ENCODE results near the gene NENF. TPM values are rescaled to one million over a fixed set of nuclear protein-coding genes. Genes with fewer than 3 reads are reported as not detected.

The NENF gene
- total RNA-seq, 1 experiment from 2014 or later, result 71.8 TPM

DNA sequence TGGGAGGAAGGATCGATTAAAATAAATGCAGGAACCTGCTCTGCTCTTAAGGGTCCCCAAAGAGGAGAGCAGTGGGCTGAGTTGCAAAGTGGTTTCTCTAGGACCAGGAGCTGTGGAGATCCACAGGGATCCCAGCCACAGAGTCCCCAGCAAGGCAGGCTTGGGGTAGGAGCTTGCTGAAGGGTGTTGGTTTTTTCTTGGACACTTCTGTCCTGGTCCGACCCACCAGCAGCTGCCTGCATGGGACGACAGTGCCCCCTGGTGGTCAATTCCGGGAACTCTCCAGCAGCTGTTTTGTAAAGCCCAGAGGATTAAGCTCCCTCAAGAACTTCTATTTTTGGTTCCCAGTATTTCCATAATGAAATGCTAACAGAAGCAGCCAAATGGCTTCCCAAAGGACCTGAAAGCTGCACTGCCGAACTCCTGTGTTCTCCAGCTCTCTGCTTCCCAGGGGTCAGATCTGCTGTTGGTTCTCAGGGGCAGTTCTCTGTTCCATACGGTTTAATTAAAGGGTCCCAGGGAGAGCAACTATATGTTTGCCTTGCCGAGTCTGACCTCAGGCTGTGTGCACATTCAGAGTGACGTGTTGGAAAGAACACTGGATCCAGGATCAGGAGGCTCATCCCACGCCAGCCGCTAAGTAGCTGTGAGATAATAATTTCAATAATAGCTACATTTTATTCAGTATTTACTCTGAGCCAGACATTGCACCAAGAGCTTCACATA, 23.2 kb downstream of the NENF start:
- H3K79me2 ChIP-seq (ENCODE audit: low read depth), result no peaks in the 10 kb centered on the region
- DNase-seq, result peak; percentile 55 to 80
- no peak overlapping the region for H3K4me3 ChIP-seq
- no peak overlapping the region for H3K4me2 ChIP-seq
- POLR2A ChIA-PET (ENCODE audit: unreplicated experiment), result interaction anchor here (0.5 to 1.0 kb wide), 3 partner anchors 127 to 385 kb away, joined by 3 to 7 read pairs (median 5); no protein-coding TSS in a partner anchor
- H3K27me3 ChIP-seq (ENCODE audit: insufficient read depth, low read depth), result no peaks in the 10 kb centered on the region
- no TSS peak for BruUV-seq (replicated peaks)
- CTCF ChIA-PET, result interaction anchor here (0.5 to 1.8 kb wide), 30 partner anchors 17 to 775 kb away, joined by 3 to 24 read pairs (median 4); partner anchors contain the start of genes DTL and INTS7
- no peaks in the 10 kb centered on the region for H3K9me2 ChIP-seq (ENCODE audit: insufficient read depth)
- H2AFZ ChIP-seq, result no peak overlapping the region
- no peak overlapping the region for H3K27ac ChIP-seq
- no peaks in the 10 kb centered on the region for H3F3A ChIP-seq (ENCODE audit: insufficient read depth, low read depth)
- no peaks in the 10 kb centered on the region for H3K36me3 ChIP-seq (ENCODE audit: low read depth)
- no peaks in the 10 kb centered on the region for H3K9me3 ChIP-seq (ENCODE audit: insufficient read depth, low read depth)
- no peaks in the 10 kb centered on the region for H3K4me1 ChIP-seq (replicated peaks; ENCODE audit: insufficient read depth)
- H4K20me1 ChIP-seq (ENCODE audit: insufficient read depth), result no peaks in the 10 kb centered on the region
- TF ChIP-seq EZH2 (IDR thresholded peaks at IDR 0.05; ENCODE audit: low read depth) (no peak), CTCF (conservative IDR thresholded peaks at IDR 0.05) (peak; percentile 95)
- intact Hi-C loops (cut with micrococcal nuclease; ENCODE audit: unreplicated experiment), result loop anchor here (1.0 to 10.0 kb wide), 9 partner anchors 89 to 776 kb away; partner anchors contain the start of genes DTL, INTS7 and PPP2R5A

GRCh38 chr1:212457740-212458338, 25.1 kb downstream of the NENF start:
- Histone ChIP-seq H3K9me3 (ENCODE audit: insufficient read depth, low read depth) (no peaks in the 10 kb centered on the region), H3K27ac (no peak overlapping the region), H3K4me3 (no peak overlapping the region), H3K4me2 (no peak overlapping the region), H3K27me3 (ENCODE audit: insufficient read depth, low read depth) (no peaks in the 10 kb centered on the region), H4K20me1 (ENCODE audit: insufficient read depth) (no peaks in the 10 kb centered on the region), H3F3A (ENCODE audit: insufficient read depth, low read depth) (no peaks in the 10 kb centered on the region), H3K79me2 (ENCODE audit: low read depth) (no peaks in the 10 kb centered on the region), H2AFZ (no peak overlapping the region), H3K9me2 (ENCODE audit: insufficient read depth) (no peaks in the 10 kb centered on the region), H3K4me1 (replicated peaks; ENCODE audit: insufficient read depth) (no peaks in the 10 kb centered on the region), H3K36me3 (ENCODE audit: low read depth) (no peaks in the 10 kb centered on the region)
- POLR2A ChIA-PET (ENCODE audit: unreplicated experiment), result interaction anchor here (0.6 kb wide), 1 partner anchor 150 kb away, joined by 10 read pairs; no protein-coding TSS in a partner anchor
- no TSS peak for BruUV-seq (replicated peaks)
- CTCF ChIA-PET, result interaction anchor here (0.6 to 1.0 kb wide), 4 partner anchors 19 to 387 kb away, joined by 3 to 5 read pairs (median 4); no protein-coding TSS in a partner anchor
- no peak for TF ChIP-seq EZH2 (IDR thresholded peaks at IDR 0.05; ENCODE audit: low read depth)
- peak; percentile 85 for TF ChIP-seq CTCF (conservative IDR thresholded peaks at IDR 0.05)
- intact Hi-C loops (cut with micrococcal nuclease; ENCODE audit: unreplicated experiment), result loop anchor here (1.0 to 10.0 kb wide), 6 partner anchors 91 to 446 kb away; partner anchors contain the start of genes DTL, INTS7 and PPP2R5A
- peak; percentile 60 to 75 for DNase-seq

GRCh38 chr1:212458817-212459216, 26.1 kb downstream of the NENF start:
- no peak overlapping the region for H2AFZ ChIP-seq
- H3K4me3 ChIP-seq, result no peak overlapping the region
- POLR2A ChIA-PET (ENCODE audit: unreplicated experiment), result no interaction called here
- no peaks in the 10 kb centered on the region for H3K9me3 ChIP-seq (ENCODE audit: insufficient read depth, low read depth)
- CTCF ChIA-PET, result interaction anchor here (0.6 kb wide), 1 partner anchor 197 kb away, joined by 6 read pairs; no protein-coding TSS in a partner anchor
- TF ChIP-seq CTCF (conservative IDR thresholded peaks at IDR 0.05), result no peak
- TF ChIP-seq EZH2 (IDR thresholded peaks at IDR 0.05; ENCODE audit: low read depth), result no peak
- BruUV-seq (replicated peaks), result no TSS peak
- H3K79me2 ChIP-seq (ENCODE audit: low read depth), result no peaks in the 10 kb centered on the region
- H3K9me2 ChIP-seq (ENCODE audit: insufficient read depth), result no peaks in the 10 kb centered on the region
- intact Hi-C loops (cut with micrococcal nuclease; ENCODE audit: unreplicated experiment), result loop anchor here (5.0 to 10.0 kb wide), 5 partner anchors 92 to 447 kb away; partner anchors contain the start of genes DTL, INTS7 and PPP2R5A
- H3F3A ChIP-seq (ENCODE audit: insufficient read depth, low read depth), result no peaks in the 10 kb centered on the region
- H3K27ac ChIP-seq, result no peak overlapping the region
- DNase-seq, result no peak
- no peaks in the 10 kb centered on the region for H3K4me1 ChIP-seq (replicated peaks; ENCODE audit: insufficient read depth)
- H4K20me1 ChIP-seq (ENCODE audit: insufficient read depth), result no peaks in the 10 kb centered on the region
- no peaks in the 10 kb centered on the region for H3K27me3 ChIP-seq (ENCODE audit: insufficient read depth, low read depth)
- H3K4me2 ChIP-seq, result no peak overlapping the region
- H3K36me3 ChIP-seq (ENCODE audit: low read depth), result no peaks in the 10 kb centered on the region
